Natural killer cell (primary cell): ENCODE measurements around the gene CCDC197. TPM values are rescaled to one million over a fixed set of nuclear protein-coding genes. Genes with fewer than 3 reads are reported as not detected.

ENCODE experiments used
- ATAC-seq, 3 donors: fragments of 150-1000 bp in 2 of 3; fragments of 200-7000 bp in 1 of 3; cut with Tn5 transposase; 1 replicate in 1 of 3; 2 replicates in 2 of 3; pipeline ENCODE4 v1.10.0; 2021; ENCODE audit warnings: mild to moderate bottlenecking in 2 of 3, moderate library complexity in 2 of 3
- DNase-seq, 2 donors: peaks; one replicate each; pipeline versions ENCODE4 v3.0.0 to v3.0.0-alpha.2; 2013 to 2021; ENCODE audit warnings: mixed read lengths in 1 of 2
- H3K27ac ChIP-seq: one replicate; pipeline ENCODE4 v1.5.1; 2013; ENCODE audit warnings: mild to moderate bottlenecking, low read length
- H3K27me3 ChIP-seq: one replicate; pipeline ENCODE4 v1.6.1; 2013; ENCODE audit warnings: low read length; ENCODE audit not compliant: control insufficient read depth, insufficient read depth
- H3K36me3 ChIP-seq: one replicate; pipeline ENCODE4 v1.6.1; 2013; ENCODE audit warnings: low read length; ENCODE audit not compliant: control insufficient read depth, insufficient read depth
- H3K4me1 ChIP-seq: one replicate; pipeline ENCODE4 v1.6.1; 2013; ENCODE audit warnings: low read length; ENCODE audit not compliant: control insufficient read depth, insufficient read depth
- H3K4me3 ChIP-seq: one replicate; pipeline ENCODE4 v1.5.1; 2013; ENCODE audit warnings: low read length
- H3K9me3 ChIP-seq: one replicate; pipeline ENCODE4 v1.6.1; 2013; ENCODE audit warnings: low read length; ENCODE audit not compliant: control insufficient read depth, insufficient read depth
- H3K27ac Mint-ChIP-seq, 2 donors: one replicate each; pipeline ENCODE4 v1.8.0; 2022; ENCODE audit warnings: mild to moderate bottlenecking in 2 of 2, mixed read lengths in 2 of 2, moderate library complexity in 1 of 2
- H3K27me3 Mint-ChIP-seq, 2 donors: one replicate each; pipeline ENCODE4 v1.8.0; 2022; ENCODE audit warnings: low read depth in 2 of 2, mixed read lengths in 2 of 2
- H3K36me3 Mint-ChIP-seq: one replicate; pipeline ENCODE4 v1.8.0; 2022; ENCODE audit warnings: mixed read lengths
- H3K4me1 Mint-ChIP-seq, 2 donors: one replicate each; pipeline ENCODE4 v1.8.0; 2022; ENCODE audit warnings: mixed read lengths in 2 of 2
- H3K4me3 Mint-ChIP-seq: one replicate; pipeline ENCODE4 v1.8.0; 2022; ENCODE audit warnings: mild to moderate bottlenecking, moderate library complexity, mixed read lengths
- H3K9me3 Mint-ChIP-seq, 2 donors: one replicate each; pipeline ENCODE4 v1.8.0; 2022; ENCODE audit warnings: mixed read lengths in 2 of 2
- WGBS: methylation state at CpG from one replicate; pipeline ENCODE4 v1.1.7; 2013; ENCODE audit warnings: missing lambda C conversion rate; ENCODE audit not compliant: insufficient coverage; 5-methylcytosine and 5-hydroxymethylcytosine counted together
- intact Hi-C: fragments of 100-400 bp; cut with micrococcal nuclease; formaldehyde crosslinking; loops from one replicate; pipeline ENCODE4 v1.14.2; 2022
- total RNA-seq, 4 donors: library from RNA; stranded (reverse); fragments of 120-200 nt in 1 of 4; gene quantifications; one replicate each; pipeline versions ENCODE4 v1.2.3 to v1.2.4, GENCODE V29; 2013 to 2022
- TF ChIP-seq, protein P1 (sequence below): fragments of 200-600 bp; IDR thresholded peaks from one replicate; pipeline ENCODE4 v1.8.0; 2022; ENCODE audit warnings: antibody characterized with exemption

Gene CCDC197
- total RNA-seq, 3 donors from 2014 or later (not counting 1 experiment from before 2014, with no cell fraction given): not detected

DNA sequence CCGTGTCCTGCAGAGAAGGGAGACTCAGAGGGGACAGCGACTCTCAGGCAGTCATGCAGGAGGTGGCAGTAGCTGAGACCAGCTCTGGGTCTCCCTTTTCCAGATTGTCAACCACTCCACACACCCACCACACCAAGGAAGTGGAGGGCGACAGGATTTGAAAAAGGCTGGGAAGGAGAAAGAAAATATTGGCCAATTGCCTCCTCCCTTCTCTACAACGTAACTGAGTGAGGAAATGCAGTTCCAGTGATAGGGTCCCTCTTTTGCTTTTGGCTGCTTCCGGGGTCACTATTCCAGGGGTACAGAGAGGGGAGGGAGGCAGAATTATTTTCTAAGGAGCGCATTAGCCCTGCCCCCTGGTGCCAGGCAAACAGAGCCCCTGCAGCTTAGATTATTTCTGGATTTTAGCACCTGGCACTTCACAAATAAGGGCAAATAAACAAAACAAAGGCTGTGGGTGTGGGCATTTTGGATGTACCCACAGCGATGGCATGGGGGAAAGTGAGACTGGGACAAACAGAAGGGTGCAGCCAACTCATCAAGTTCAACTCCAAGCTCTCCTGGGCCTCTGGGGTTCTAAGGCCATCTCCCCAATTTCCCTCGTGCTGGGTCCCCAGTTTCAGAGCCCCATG, 41.1 kb upstream of the CCDC197 start:
- H3K27me3 ChIP-seq: no peaks in the 10 kb centered on the region
- 65% methylated on average over 6 of the region's 8 CpGs for WGBS
- H3K36me3 ChIP-seq: no peaks in the 10 kb centered on the region
- H3K27me3 Mint-ChIP-seq: no peaks in the 10 kb centered on the region
- H3K4me1 ChIP-seq: peaks cover 80% of the 10 kb centered on the region
- H3K27ac ChIP-seq: peak overlapping the region; percentile 81
- ATAC-seq (no peak), DNase-seq (no peak)
- H3K4me3 ChIP-seq: peak overlapping the region; percentile 28
- H3K9me3 Mint-ChIP-seq: no peaks in the 10 kb centered on the region
- TF ChIP-seq, protein P1, sequence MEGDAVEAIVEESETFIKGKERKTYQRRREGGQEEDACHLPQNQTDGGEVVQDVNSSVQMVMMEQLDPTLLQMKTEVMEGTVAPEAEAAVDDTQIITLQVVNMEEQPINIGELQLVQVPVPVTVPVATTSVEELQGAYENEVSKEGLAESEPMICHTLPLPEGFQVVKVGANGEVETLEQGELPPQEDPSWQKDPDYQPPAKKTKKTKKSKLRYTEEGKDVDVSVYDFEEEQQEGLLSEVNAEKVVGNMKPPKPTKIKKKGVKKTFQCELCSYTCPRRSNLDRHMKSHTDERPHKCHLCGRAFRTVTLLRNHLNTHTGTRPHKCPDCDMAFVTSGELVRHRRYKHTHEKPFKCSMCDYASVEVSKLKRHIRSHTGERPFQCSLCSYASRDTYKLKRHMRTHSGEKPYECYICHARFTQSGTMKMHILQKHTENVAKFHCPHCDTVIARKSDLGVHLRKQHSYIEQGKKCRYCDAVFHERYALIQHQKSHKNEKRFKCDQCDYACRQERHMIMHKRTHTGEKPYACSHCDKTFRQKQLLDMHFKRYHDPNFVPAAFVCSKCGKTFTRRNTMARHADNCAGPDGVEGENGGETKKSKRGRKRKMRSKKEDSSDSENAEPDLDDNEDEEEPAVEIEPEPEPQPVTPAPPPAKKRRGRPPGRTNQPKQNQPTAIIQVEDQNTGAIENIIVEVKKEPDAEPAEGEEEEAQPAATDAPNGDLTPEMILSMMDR: no peak
- H3K4me1 Mint-ChIP-seq: peaks cover 64 to 74% of the 10 kb centered on the region in 2 donors
- peak overlapping the region; percentile 95 to 97 for H3K27ac Mint-ChIP-seq
- H3K9me3 ChIP-seq: no peaks in the 10 kb centered on the region
- H3K36me3 Mint-ChIP-seq: no peaks in the 10 kb centered on the region
- intact Hi-C loops: loop anchor here (1.0 to 5.0 kb wide), 3 partner anchors 7 to 46 kb away; no protein-coding TSS in a partner anchor
- peak overlapping the region; percentile 88 for H3K4me3 Mint-ChIP-seq

DNA sequence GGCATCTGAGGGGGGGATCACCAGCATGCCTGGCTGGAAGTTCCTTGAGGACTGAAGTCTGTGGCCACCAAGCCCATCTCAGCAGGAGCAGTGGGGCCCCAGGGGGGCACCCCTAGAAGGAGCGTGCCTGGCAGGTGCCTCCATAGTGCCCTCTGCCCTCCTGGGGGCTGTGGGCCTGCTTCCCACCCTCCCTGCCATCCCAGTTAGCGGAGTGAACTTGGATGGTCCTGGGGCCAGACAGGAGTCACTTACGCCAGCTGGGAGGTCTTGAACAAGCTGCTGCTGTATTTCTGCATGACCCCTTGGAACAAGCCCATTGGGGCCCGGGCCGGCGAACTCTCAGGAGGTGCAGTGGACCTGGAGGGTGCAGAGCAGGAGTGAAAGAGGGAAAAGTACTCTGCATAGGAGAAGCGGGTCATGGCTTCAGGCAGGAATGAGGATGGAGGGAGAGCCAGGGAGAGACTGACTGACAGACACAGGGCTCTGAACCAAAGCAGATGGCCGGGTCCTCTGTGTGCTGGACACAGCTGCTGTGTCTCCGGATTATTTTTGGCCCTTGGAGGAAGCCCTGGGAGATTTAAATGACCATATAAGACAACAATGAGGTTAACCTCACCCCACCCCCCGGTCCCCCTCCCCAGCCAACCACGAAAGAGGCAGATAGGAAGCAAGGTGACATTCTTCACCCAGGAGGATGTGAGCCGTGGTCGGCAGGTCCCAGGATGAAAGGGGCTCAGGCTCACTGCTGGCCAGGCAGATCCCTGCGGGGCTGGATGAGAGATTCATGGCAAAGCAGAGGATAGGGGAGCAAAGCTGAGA, 40.4 kb upstream of the CCDC197 start:
- no peaks in the 10 kb centered on the region for H3K27me3 ChIP-seq
- TF ChIP-seq, protein P1: no peak
- H3K27ac Mint-ChIP-seq: peak overlapping the region; percentile 95 to 97
- no peaks in the 10 kb centered on the region for H3K36me3 ChIP-seq
- H3K27ac ChIP-seq: no peak overlapping the region
- DNase-seq (peak in 1 of 2 donors; percentile 48), ATAC-seq (no peak)
- H3K4me3 Mint-ChIP-seq: peak overlapping the region; percentile 18
- H3K4me1 ChIP-seq: peaks cover 87% of the 10 kb centered on the region
- intact Hi-C loops: loop anchor here (5.0 kb wide), 1 partner anchor 46 kb away; no protein-coding TSS in a partner anchor
- no peak overlapping the region for H3K4me3 ChIP-seq
- no peaks in the 10 kb centered on the region for H3K9me3 Mint-ChIP-seq
- H3K36me3 Mint-ChIP-seq: no peaks in the 10 kb centered on the region
- H3K4me1 Mint-ChIP-seq: peaks cover 71 to 81% of the 10 kb centered on the region in 2 donors
- 52% methylated on average over 14 of the region's 14 CpGs for WGBS
- H3K27me3 Mint-ChIP-seq: no peaks in the 10 kb centered on the region
- no peaks in the 10 kb centered on the region for H3K9me3 ChIP-seq

DNA sequence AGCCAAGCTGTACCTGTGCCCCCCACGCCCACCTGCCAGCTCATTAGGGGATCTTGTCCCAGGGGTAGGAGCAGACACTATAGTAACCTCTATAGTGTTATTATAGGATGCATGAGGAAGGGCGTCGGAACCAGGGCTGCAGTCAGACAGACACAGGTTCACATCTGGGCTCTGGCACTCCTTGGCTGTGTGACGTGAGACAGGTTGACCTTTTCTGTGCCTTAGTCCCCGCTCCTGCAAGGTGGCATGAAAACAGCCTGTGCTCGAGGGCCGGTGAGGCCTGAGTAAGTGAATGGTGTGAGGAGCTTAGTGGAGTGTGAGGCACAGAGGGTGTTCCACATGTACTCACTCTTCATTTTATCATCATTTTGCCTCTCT, 39.8 kb upstream of the CCDC197 start:
- Mint-ChIP-seq H3K4me3 (peak overlapping the region; percentile 18), H3K4me1 (peaks cover 75 to 87% of the 10 kb centered on the region in 2 donors), H3K36me3 (no peaks in the 10 kb centered on the region), H3K9me3 (no peaks in the 10 kb centered on the region), H3K27ac (peak overlapping the region; percentile 95 to 97), H3K27me3 (no peaks in the 10 kb centered on the region)
- WGBS: 87% methylated on average over 6 of the region's 7 CpGs
- TF ChIP-seq, protein P1: no peak
- H3K27ac ChIP-seq: peak overlapping the region; percentile 2
- no peaks in the 10 kb centered on the region for H3K9me3 ChIP-seq
- no peaks in the 10 kb centered on the region for H3K36me3 ChIP-seq
- no peak overlapping the region for H3K4me3 ChIP-seq
- ATAC-seq: no peak
- intact Hi-C loops: loop anchor here (5.0 kb wide), 1 partner anchor 45 kb away; no protein-coding TSS in a partner anchor
- H3K4me1 ChIP-seq: peaks cover 93% of the 10 kb centered on the region
- H3K27me3 ChIP-seq: no peaks in the 10 kb centered on the region
- DNase-seq: no peak
